Stimulated activated CD4-positive, alpha-beta T cell treated with anti-CD3 and anti-CD28 coated beads, Interleukin-12 subunit alpha, Interleukin-12 subunit beta, amount 100 ng/mL, for 24 hours (primary cell): ENCODE results near the gene ADAM33.

Source experiments
- DNase-seq, 2 experiments: peaks; one replicate each; pipeline ENCODE4 v3.0.0-alpha.2; 2020; ENCODE audit warnings: low read depth in 2 of 2

Gene ADAM33

GRCh38 chr20:3689978-3690377 is 8.2 kb upstream of the ADAM33 start:
- DNase-seq = no peak

GRCh38 chr20:3687655-3688054 is 5.8 kb upstream of the ADAM33 start:
- no peak for DNase-seq

- DNase-seq = no peak
These were observed 5.1 kb upstream of the ADAM33 start for GRCh38 chr20:3686867-3687321.

- DNase-seq = no peak
These were observed 4.6 kb upstream of the ADAM33 start for GRCh38 chr20:3686421-3686820.

- DNase-seq = no peak
These were observed 3.5 kb upstream of the ADAM33 start for GRCh38 chr20:3685341-3685740.

- no peak for DNase-seq
These were observed 369 bp downstream of the ADAM33 start for GRCh38 chr20:3681352-3681930.

- no peak for DNase-seq
These were observed 984 bp downstream of the ADAM33 start for GRCh38 chr20:3680701-3681351.

GRCh38 chr20:3679749-3680700 is 1.8 kb downstream of the ADAM33 start:
- no peak for DNase-seq

GRCh38 chr20:3678856-3679720 is 2.7 kb downstream of the ADAM33 start:
- DNase-seq = no peak

GRCh38 chr20:3678198-3678597 is 3.6 kb downstream of the ADAM33 start:
- DNase-seq = no peak

- DNase-seq = no peak
These were observed 4.1 kb downstream of the ADAM33 start for GRCh38 chr20:3677733-3678132.

GRCh38 chr20:3674995-3675900 is 6.6 kb downstream of the ADAM33 start:
- DNase-seq = no peak

- no peak for DNase-seq
These were observed 7.4 kb downstream of the ADAM33 start for GRCh38 chr20:3674447-3674846.

- DNase-seq = no peak
These were observed 8.4 kb downstream of the ADAM33 start for GRCh38 chr20:3673221-3674070.

GRCh38 chr20:3672547-3673171 is 9.2 kb downstream of the ADAM33 start:
- DNase-seq = no peak

- no peak for DNase-seq
These were observed 9.7 kb downstream of the ADAM33 start for GRCh38 chr20:3671986-3672546.

GRCh38 chr20:3670945-3671344 is 10.9 kb downstream of the ADAM33 start:
- no peak for DNase-seq

GRCh38 chr20:3670511-3670910 is 11.3 kb downstream of the ADAM33 start:
- DNase-seq = no peak
